CD4-positive, alpha-beta T cell treated with Interleukin-1 beta for 1 hour (primary cell): Measurements from ENCODE around the gene ZNF212.

Experiments used
- DNase-seq, 2 donors: peaks; one replicate each; pipeline ENCODE4 v3.0.0-alpha.2; 2020 to 2022

The ZNF212 gene

GRCh38 chr7:149289856-149290255 lies 50.4 kb downstream of the ZNF212 start:
- DNase-seq, result no peak

- peak in 1 of 2 donors; percentile 10 for DNase-seq
Measured at GRCh38 chr7:149291036-149291780, 51.8 kb downstream of the ZNF212 start.

GRCh38 chr7:149291781-149292461 lies 52.5 kb downstream of the ZNF212 start:
- no peak for DNase-seq

GRCh38 chr7:149292462-149292823 lies 53.0 kb downstream of the ZNF212 start:
- no peak for DNase-seq

- DNase-seq, result no peak
Measured at GRCh38 chr7:149293338-149293737, 53.9 kb downstream of the ZNF212 start.

- no peak for DNase-seq
Measured at GRCh38 chr7:149293946-149294633, 54.6 kb downstream of the ZNF212 start.

GRCh38 chr7:149294634-149295480 lies 55.4 kb downstream of the ZNF212 start:
- DNase-seq, result no peak

- no peak for DNase-seq
Measured at GRCh38 chr7:149295481-149295850, 56.0 kb downstream of the ZNF212 start.

- DNase-seq, result no peak
Measured at GRCh38 chr7:149296368-149296767, 56.9 kb downstream of the ZNF212 start.

GRCh38 chr7:149297034-149297755 lies 57.7 kb downstream of the ZNF212 start:
- DNase-seq, result no peak

- DNase-seq, result no peak
Measured at GRCh38 chr7:149300620-149301285, 61.3 kb downstream of the ZNF212 start.

GRCh38 chr7:149302222-149302621 lies 62.8 kb downstream of the ZNF212 start:
- DNase-seq, result no peak

- DNase-seq, result no peak
Measured at GRCh38 chr7:149302865-149303264, 63.4 kb downstream of the ZNF212 start.

GRCh38 chr7:149304006-149304405 lies 64.6 kb downstream of the ZNF212 start:
- no peak for DNase-seq
